H1 (cell line): ENCODE results near the gene INAFM2. TPM values are rescaled to one million over a fixed set of nuclear protein-coding genes. Genes with fewer than 3 reads are reported as not detected.

Experiments used
- CTCF ChIA-PET: fragments of 300-600 bp; sonication (Branson Sonifier 250); formaldehyde crosslinking; loops from one replicate; lab custom pipeline; 2021; ENCODE audit not compliant: partially characterized antibody; lab: Charles Lee
- POLR2A ChIA-PET: fragments of 300-600 bp; sonication (Branson Sonifier 250); formaldehyde crosslinking; loops from one replicate; lab custom pipeline; 2021; ENCODE audit warnings: inconsistent platforms; ENCODE audit not compliant: partially characterized antibody; lab: Charles Lee
- DNase-seq, 2 experiments: peaks; one replicate each; pipeline versions ENCODE4 v3.0.0 to v3.0.0-alpha.2; 2010 to 2022; ENCODE audit warnings: low spot score in 2 of 2, low read depth in 1 of 2, mixed read lengths in 1 of 2
- FAIRE-seq: peaks from 2 replicates; lab custom pipeline; 2011; peaks lifted over from hg19 to GRCh38; lab: Jason Lieb, UNC
- H2AFZ ChIP-seq: 2 replicates; pipeline ENCODE4 v1.8.1; 2012; ENCODE audit warnings: low read length, inconsistent platforms
- H2AK5ac ChIP-seq: 2 replicates; pipeline ENCODE4 v1.6.1; 2013; ENCODE audit warnings: low read depth, low read length
- H2BK120ac ChIP-seq: replicated peaks from 2 replicates; pipeline ENCODE3; 2013; ENCODE audit warnings: low read depth, low read length, inconsistent platforms
- H2BK12ac ChIP-seq: 2 replicates; pipeline ENCODE4 v1.6.1; 2013; ENCODE audit warnings: low read depth, low read length
- H2BK15ac ChIP-seq: 2 replicates; pipeline ENCODE4 v1.6.1; 2013; ENCODE audit warnings: low read length
- H2BK20ac ChIP-seq: 2 replicates; pipeline ENCODE4 v1.6.1; 2013; ENCODE audit warnings: low read length
- H2BK5ac ChIP-seq: 2 replicates; pipeline ENCODE4 v1.6.1; 2013; ENCODE audit warnings: low read depth, low read length
- H3K14ac ChIP-seq: 2 replicates; pipeline ENCODE4 v1.6.1; 2013; ENCODE audit warnings: inconsistent platforms; ENCODE audit not compliant: insufficient read length
- H3K18ac ChIP-seq: 2 replicates; pipeline ENCODE4 v1.6.1; 2013; ENCODE audit warnings: low read length; ENCODE audit errors: extremely low read depth
- H3K23ac ChIP-seq: 2 replicates; pipeline ENCODE4 v1.6.1; 2013; ENCODE audit warnings: inconsistent platforms; ENCODE audit not compliant: insufficient read length
- H3K23me2 ChIP-seq: 2 replicates; pipeline ENCODE4 v1.6.1; 2013; ENCODE audit warnings: low read depth, low read length
- H3K27ac ChIP-seq: 2 replicates; pipeline ENCODE4 v1.6.1; 2011; ENCODE audit warnings: low read depth, low read length, inconsistent platforms
- H3K27me3 ChIP-seq, 4 experiments: replicated peaks in 1 of 4; 1 replicate in 1 of 4; 2 replicates in 3 of 4; pipeline versions ENCODE4 v1.6.1 to v1.8.1; 2011 to 2013; ENCODE audit warnings: low read length in 3 of 4, mild to moderate bottlenecking in 3 of 4, inconsistent platforms in 2 of 4, mixed read lengths in 2 of 4, moderate library complexity in 1 of 4; ENCODE audit not compliant: control insufficient read depth in 3 of 4, insufficient read depth in 3 of 4; ENCODE audit errors: extremely low read depth in 1 of 4
- H3K36me3 ChIP-seq, 4 experiments: 2 replicates each; pipeline versions ENCODE4 v1.6.1 to v1.8.1; 2011 to 2013; ENCODE audit warnings: mild to moderate bottlenecking in 4 of 4, low read length in 3 of 4, moderate library complexity in 2 of 4, control low read depth in 1 of 4, inconsistent platforms in 1 of 4; ENCODE audit not compliant: insufficient read depth in 4 of 4, control insufficient read depth in 2 of 4
- H3K4ac ChIP-seq: replicated peaks from 2 replicates; pipeline ENCODE3; 2013; ENCODE audit warnings: low read length, low read depth, mixed read lengths, inconsistent platforms; ENCODE audit not compliant: insufficient read length
- H3K4me1 ChIP-seq, 4 experiments: replicated peaks in 1 of 4; 1 replicate in 1 of 4; 2 replicates in 3 of 4; pipeline versions ENCODE4 v1.6.1 to v1.8.1; 2011 to 2013; ENCODE audit warnings: low read length in 3 of 4, inconsistent platforms in 2 of 4, mixed read lengths in 1 of 4; ENCODE audit not compliant: insufficient read depth in 4 of 4, control insufficient read depth in 3 of 4
- H3K4me2 ChIP-seq, 2 experiments: 2 replicates each; pipeline versions ENCODE4 v1.6.1 to v1.8.1; 2011 to 2013; ENCODE audit warnings: low read depth in 2 of 2, low read length in 2 of 2, control low read depth in 1 of 2, inconsistent platforms in 1 of 2, mild to moderate bottlenecking in 1 of 2; ENCODE audit not compliant: insufficient read depth in 1 of 2
- H3K4me3 ChIP-seq, 4 experiments: fragments of 200-600, 300-600 bp in 1 of 4; sonication (generic), shearing (Covaris generic), sonication (Bioruptor Twin) in 1 of 4; 2 replicates each; pipeline versions ENCODE4 v1.5.1 to v1.8.1; 2011 to 2016; ENCODE audit warnings: low read length in 4 of 4, low read depth in 3 of 4, control low read depth in 2 of 4, inconsistent platforms in 2 of 4, mild to moderate bottlenecking in 2 of 4, mixed read lengths in 1 of 4, moderate library complexity in 1 of 4; ENCODE audit not compliant: insufficient read depth in 2 of 4; ENCODE audit errors: extremely low read depth in 1 of 4
- H3K56ac ChIP-seq: replicated peaks from 2 replicates; pipeline ENCODE3; 2013; ENCODE audit warnings: low read depth, mild to moderate bottlenecking, mixed read lengths, low read length, inconsistent platforms; ENCODE audit not compliant: insufficient read length
- H3K79me1 ChIP-seq: 2 replicates; pipeline ENCODE4 v1.6.1; 2013; ENCODE audit warnings: low read depth, low read length, control low read depth
- H3K79me2 ChIP-seq, 2 experiments: 2 replicates each; pipeline versions ENCODE4 v1.6.1 to v1.8.1; 2012 to 2013; ENCODE audit warnings: low read length in 2 of 2, mild to moderate bottlenecking in 2 of 2, inconsistent platforms in 1 of 2; ENCODE audit not compliant: insufficient read depth in 2 of 2, control insufficient read depth in 1 of 2
- H3K9ac ChIP-seq, 4 experiments: replicated peaks in 1 of 4; 1 replicate in 1 of 4; 2 replicates in 3 of 4; pipeline versions ENCODE4 v1.6.1 to v1.8.1; 2011 to 2013; ENCODE audit warnings: low read depth in 3 of 4, low read length in 3 of 4, control low read depth in 2 of 4, mild to moderate bottlenecking in 2 of 4, moderate library complexity in 2 of 4, inconsistent platforms in 1 of 4; ENCODE audit errors: extremely low read depth in 1 of 4
- H3K9me3 ChIP-seq, 2 experiments: 2 replicates each; pipeline versions ENCODE4 v1.6.1 to v1.8.1; 2012 to 2013; ENCODE audit warnings: mild to moderate bottlenecking in 2 of 2, moderate library complexity in 2 of 2, control low read depth in 1 of 2, inconsistent platforms in 1 of 2, low read depth in 1 of 2, low read length in 1 of 2, mixed read lengths in 1 of 2; ENCODE audit not compliant: insufficient read depth in 2 of 2
- H4K20me1 ChIP-seq, 2 experiments: replicated peaks in 1 of 2; 2 replicates each; pipeline versions ENCODE3 to v1.8.1; 2011 to 2013; ENCODE audit warnings: inconsistent platforms in 2 of 2, low read length in 2 of 2, mild to moderate bottlenecking in 1 of 2; ENCODE audit not compliant: insufficient read depth in 2 of 2, control insufficient read depth in 1 of 2
- H4K5ac ChIP-seq: 2 replicates; pipeline ENCODE4 v1.6.1; 2013; ENCODE audit warnings: low read length, low read depth, mixed read lengths, inconsistent platforms; ENCODE audit not compliant: insufficient read length
- H4K8ac ChIP-seq: 2 replicates; pipeline ENCODE4 v1.8.0; 2013; ENCODE audit warnings: mild to moderate bottlenecking, moderate library complexity, low read length, inconsistent platforms; ENCODE audit not compliant: insufficient read depth; ENCODE audit errors: extremely low read depth
- H4K91ac ChIP-seq: replicated peaks from 2 replicates; pipeline ENCODE3; 2013; ENCODE audit warnings: low read length, mixed read lengths, inconsistent platforms; ENCODE audit not compliant: insufficient read length
- WGBS, 2 experiments: shearing (Covaris generic) in 1 of 2; methylation state at CpG; one replicate each; pipeline versions ENCODE4 v1.1.6 to v1.1.7; 2013 to 2015; ENCODE audit warnings: low lambda C conversion rate in 2 of 2, mixed read lengths in 2 of 2, inconsistent platforms in 1 of 2, low coverage in 1 of 2, missing lambda C conversion rate in 1 of 2; ENCODE audit not compliant: insufficient replicate concordance in 2 of 2, insufficient coverage in 1 of 2, insufficient read length in 1 of 2; ENCODE audit errors: extremely low coverage in 1 of 2, missing lambda C conversion rate in 1 of 2; 5-methylcytosine and 5-hydroxymethylcytosine counted together
- polyA plus RNA-seq, 7 experiments: library from polyadenylated mRNA; depleted of rRNA in 3 of 7; stranded (reverse) in 5 of 7; unstranded in 2 of 7; fragments of >200 nt in 5 of 7; fragments of 200-250 nt in 2 of 7; gene quantifications; 1 replicate in 5 of 7; 2 replicates in 1 of 7; 4 replicates in 1 of 7; pipeline versions ENCODE4 v1.2.1 to v1.2.3, GENCODE V29; 2011 to 2013; ENCODE audit warnings: missing spikeins in 2 of 7, mixed read lengths in 2 of 7
- total RNA-seq: library from RNA; stranded (reverse); fragmentation: NEBNext Ultra II Directional; extraction: Animal tissue kit (Norgen Biotek cat#: 25700); gene quantifications from 2 replicates; pipeline ENCODE4 v1.2.1, GENCODE V29; 2021

INAFM2 gene
- total and polyA plus RNA-seq, 2 of the 8 experiments (the other 6 are each of a cell fraction or from before 2014, with no cell fraction given), result 15.3 to 35.1 TPM

DNA sequence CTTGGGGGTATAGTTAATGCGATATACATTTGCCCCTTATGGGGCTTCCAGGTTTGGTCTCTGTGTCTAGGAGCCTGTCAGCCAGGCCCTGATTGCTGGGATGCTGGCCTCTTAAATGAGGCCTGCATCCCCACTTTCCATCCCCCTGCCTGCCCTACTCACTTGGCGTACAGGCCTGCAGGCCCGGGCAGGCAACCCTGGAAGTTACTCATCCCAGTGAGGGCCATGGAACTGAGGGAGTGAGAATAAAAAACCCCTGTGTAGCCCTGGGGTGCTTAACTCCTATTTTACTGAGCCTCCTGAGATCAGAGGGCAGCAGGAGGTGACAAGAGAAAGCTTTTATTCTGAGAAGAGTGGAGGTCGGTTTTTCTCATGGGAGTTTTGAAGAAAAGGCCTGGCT, 36.5 kb downstream of the INAFM2 start:
- Histone ChIP-seq H3K36me3 (no peaks in the 10 kb centered on the region), H2AFZ (no peak overlapping the region), H3K23ac (no peak overlapping the region), H3K4ac (no peak overlapping the region), H3K27me3 (peaks cover 0 to 18% (median 7%) of the 10 kb centered on the region in 4 experiments; a peak in 3 of 7 replicates), H3K9me3 (no peaks in the 10 kb centered on the region), H2BK5ac (no peak overlapping the region), H3K4me1 (peaks cover 0 to 10% (median 7%) of the 10 kb centered on the region in 4 experiments; a peak in 6 of 7 replicates), H2BK120ac (no peak overlapping the region), H2BK15ac (no peak overlapping the region), H3K9ac (no peak overlapping the region), H3K79me1 (no peaks in the 10 kb centered on the region), H3K56ac (no peak overlapping the region), H2BK12ac (no peak overlapping the region), H2AK5ac (no peak overlapping the region), H3K4me2 (no peak overlapping the region), H4K20me1 (peaks cover 0 to 2% of the 10 kb centered on the region in 2 experiments), H2BK20ac (no peak overlapping the region), H3K27ac (no peak overlapping the region), H4K91ac (no peak overlapping the region), H4K5ac (no peak overlapping the region), H3K79me2 (no peaks in the 10 kb centered on the region), H3K18ac (no peak overlapping the region), H3K23me2 (peaks cover 9% of the 10 kb centered on the region), H3K4me3 (no peak overlapping the region), H3K14ac (no peak overlapping the region), H4K8ac (no peak overlapping the region)
- WGBS, 2 experiments, result 83% methylated on average over 4 of the region's 4 CpGs; no CpG with 5 or more reads in 1 of the 2 experiments
- CTCF ChIA-PET, result interaction anchor here (0.8 to 27.4 kb wide), 3 partner anchors 6 to 59 kb away, joined by 3 to 452 read pairs (median 452); partner anchors contain the start of genes CCDC9B, DISP2 and PHGR1
- DNase-seq, result no peak
- POLR2A ChIA-PET, result interaction anchor here (1.6 kb wide), 2 partner anchors 19 to 51 kb away, joined by 3 to 5 read pairs; partner anchors contain the start of gene CCDC9B
- no peak for FAIRE-seq
